Gastroesophageal sphincter (tissue), 3 donors: ENCODE results near the gene BCL2L1.

ENCODE experiments used
- POLR2A ChIP-seq, 2 donors: fragments of 450-650 bp; IDR thresholded peaks; one replicate each; pipeline ENCODE4 v1.6.1; 2017; ENCODE audit warnings: antibody characterized with exemption in 2 of 2, mild to moderate bottlenecking in 2 of 2, moderate library complexity in 1 of 2
- POLR2AphosphoS5 ChIP-seq: sonication (generic); formaldehyde crosslinking; IDR thresholded peaks from one replicate; pipeline ENCODE4 v1.6.1; 2017; ENCODE audit warnings: antibody characterized with exemption
- TF ChIP-seq, protein P1 (sequence below), 4 experiments: fragments of 200-600 bp in 2 of 4; fragments of 450-650 bp in 2 of 4; sonication (generic) in 1 of 4; IDR thresholded peaks; one replicate each; pipeline ENCODE4 v1.5.1; 2017 to 2019; ENCODE audit warnings: antibody characterized with exemption in 4 of 4, mild to moderate bottlenecking in 2 of 4, moderate library complexity in 2 of 4

GRCh38 chr20:31673943-31674463 is 48.7 kb downstream of the BCL2L1 start:
- TF ChIP-seq POLR2A (IDR thresholded peaks at IDR 0.05) (no peak), POLR2AphosphoS5 (no peak)
- TF ChIP-seq, protein P1, sequence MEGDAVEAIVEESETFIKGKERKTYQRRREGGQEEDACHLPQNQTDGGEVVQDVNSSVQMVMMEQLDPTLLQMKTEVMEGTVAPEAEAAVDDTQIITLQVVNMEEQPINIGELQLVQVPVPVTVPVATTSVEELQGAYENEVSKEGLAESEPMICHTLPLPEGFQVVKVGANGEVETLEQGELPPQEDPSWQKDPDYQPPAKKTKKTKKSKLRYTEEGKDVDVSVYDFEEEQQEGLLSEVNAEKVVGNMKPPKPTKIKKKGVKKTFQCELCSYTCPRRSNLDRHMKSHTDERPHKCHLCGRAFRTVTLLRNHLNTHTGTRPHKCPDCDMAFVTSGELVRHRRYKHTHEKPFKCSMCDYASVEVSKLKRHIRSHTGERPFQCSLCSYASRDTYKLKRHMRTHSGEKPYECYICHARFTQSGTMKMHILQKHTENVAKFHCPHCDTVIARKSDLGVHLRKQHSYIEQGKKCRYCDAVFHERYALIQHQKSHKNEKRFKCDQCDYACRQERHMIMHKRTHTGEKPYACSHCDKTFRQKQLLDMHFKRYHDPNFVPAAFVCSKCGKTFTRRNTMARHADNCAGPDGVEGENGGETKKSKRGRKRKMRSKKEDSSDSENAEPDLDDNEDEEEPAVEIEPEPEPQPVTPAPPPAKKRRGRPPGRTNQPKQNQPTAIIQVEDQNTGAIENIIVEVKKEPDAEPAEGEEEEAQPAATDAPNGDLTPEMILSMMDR (IDR thresholded peaks at IDR 0.05) = no peak
